Peyer's patch (tissue), 4 donors: ENCODE data around the gene CYP1A2.

Source experiments
- CTCF ChIP-seq, 6 experiments: fragments of 450-650 bp in 4 of 6; fragments of 200-600 bp in 2 of 6; sonication (generic) in 1 of 6; IDR thresholded peaks; one replicate each; pipeline ENCODE4 v1.5.1; 2017 to 2019; ENCODE audit warnings: antibody characterized with exemption in 6 of 6, mild to moderate bottlenecking in 3 of 6, moderate library complexity in 1 of 6
- POLR2A ChIP-seq, 2 donors: fragments of 450-650 bp; IDR thresholded peaks; one replicate each; pipeline ENCODE4 v1.5.1; 2017; ENCODE audit warnings: antibody characterized with exemption in 2 of 2, mild to moderate bottlenecking in 2 of 2, moderate library complexity in 2 of 2

GRCh38 chr15:74762791-74763150 is 14.1 kb downstream of the CYP1A2 start:
- TF ChIP-seq POLR2A (IDR thresholded peaks at IDR 0.05) (no peak), CTCF (IDR thresholded peaks at IDR 0.05) (no peak)
